Calu3 (cell line): ENCODE results near the gene MAP2. TPM values are rescaled to one million over a fixed set of nuclear protein-coding genes. Genes with fewer than 3 reads are reported as not detected.
"Not testable (repeated sequence)": the region's sequence is repeated elsewhere in the genome, so short reads cannot be mapped to it uniquely, and the experiment has no call there.

Experiments
- BruUV-seq: library from RNA; stranded (reverse); fragments of 400-500 nt; replicated peaks from 2 replicates; lab custom pipeline; 2021; lab: Mats Ljungman, UMichigan
- CTCF ChIA-PET: fragments of 300-600 bp; sonication (Branson Sonifier 250); formaldehyde crosslinking; loops from one replicate; lab custom pipeline; 2022; ENCODE audit warnings: antibody characterized with exemption; lab: Charles Lee
- DNase-seq: peaks from one replicate; pipeline ENCODE4 v3.0.0; 2022
- H3K27ac Mint-ChIP-seq: one replicate; pipeline ENCODE4 v1.8.0; 2022; ENCODE audit warnings: mixed read lengths; ENCODE audit not compliant: unreplicated experiment
- H3K27me3 Mint-ChIP-seq: one replicate; pipeline ENCODE4 v1.8.0; 2022; ENCODE audit warnings: mixed read lengths; ENCODE audit not compliant: unreplicated experiment
- H3K36me3 Mint-ChIP-seq: one replicate; pipeline ENCODE4 v1.8.0; 2022; ENCODE audit warnings: mild to moderate bottlenecking, moderate library complexity, mixed read lengths; ENCODE audit not compliant: insufficient read depth, unreplicated experiment
- H3K4me1 Mint-ChIP-seq: one replicate; pipeline ENCODE4 v1.8.0; 2022; ENCODE audit warnings: mild to moderate bottlenecking, low read depth, mixed read lengths; ENCODE audit not compliant: unreplicated experiment
- H3K4me3 Mint-ChIP-seq: one replicate; pipeline ENCODE4 v1.8.0; 2022; ENCODE audit warnings: mild to moderate bottlenecking, low read depth, moderate library complexity, mixed read lengths; ENCODE audit not compliant: unreplicated experiment
- H3K9me3 Mint-ChIP-seq: one replicate; pipeline ENCODE4 v1.8.0; 2022; ENCODE audit warnings: low read depth, mixed read lengths; ENCODE audit not compliant: unreplicated experiment
- intact Hi-C: fragments of 100-400 bp; cut with micrococcal nuclease; formaldehyde crosslinking; loops from one replicate; pipeline ENCODE4 v1.10.0; 2022; ENCODE audit not compliant: unreplicated experiment
- total RNA-seq: library from RNA; stranded (reverse); gene quantifications from 2 replicates; pipeline ENCODE4 v1.2.3, GENCODE V29; 2022
- TF ChIP-seq, protein P1 (sequence below): fragments of 200-600 bp; IDR thresholded peaks from one replicate; pipeline ENCODE4 v1.8.0; 2022; ENCODE audit warnings: antibody characterized with exemption; ENCODE audit not compliant: unreplicated experiment

Gene MAP2
- total RNA-seq, 1 experiment from 2014 or later, result 11.2 TPM

DNA sequence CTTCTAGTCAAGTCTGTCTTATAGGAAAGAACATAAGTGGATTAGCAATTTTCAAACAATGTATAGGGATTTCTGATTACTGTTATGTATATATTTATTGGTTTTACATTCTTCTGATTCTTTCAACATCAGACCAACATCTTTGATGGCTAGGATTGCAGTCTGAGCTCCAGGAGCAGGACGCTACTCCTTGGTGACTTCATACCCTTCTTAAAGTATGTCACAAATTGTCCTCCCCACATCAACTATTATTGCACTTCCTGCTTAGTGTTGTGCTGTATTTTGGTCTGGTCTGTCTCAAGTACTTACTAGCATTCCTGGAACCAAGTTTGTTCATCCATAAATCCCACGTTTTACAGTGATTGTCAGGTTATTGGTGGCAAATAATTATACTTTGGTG, 49.0 kb downstream of the MAP2 start:
- intact Hi-C loops, result loop anchor here (5.0 kb wide), 1 partner anchor 46 kb away; no protein-coding TSS in a partner anchor
- DNase-seq, result no peak
- Mint-ChIP-seq H3K27ac (no peak overlapping the region), H3K9me3 (no peaks in the 10 kb centered on the region), H3K36me3 (no peaks in the 10 kb centered on the region), H3K4me3 (no peak overlapping the region), H3K27me3 (no peaks in the 10 kb centered on the region), H3K4me1 (peaks cover 12% of the 10 kb centered on the region)
- TF ChIP-seq, protein P1, sequence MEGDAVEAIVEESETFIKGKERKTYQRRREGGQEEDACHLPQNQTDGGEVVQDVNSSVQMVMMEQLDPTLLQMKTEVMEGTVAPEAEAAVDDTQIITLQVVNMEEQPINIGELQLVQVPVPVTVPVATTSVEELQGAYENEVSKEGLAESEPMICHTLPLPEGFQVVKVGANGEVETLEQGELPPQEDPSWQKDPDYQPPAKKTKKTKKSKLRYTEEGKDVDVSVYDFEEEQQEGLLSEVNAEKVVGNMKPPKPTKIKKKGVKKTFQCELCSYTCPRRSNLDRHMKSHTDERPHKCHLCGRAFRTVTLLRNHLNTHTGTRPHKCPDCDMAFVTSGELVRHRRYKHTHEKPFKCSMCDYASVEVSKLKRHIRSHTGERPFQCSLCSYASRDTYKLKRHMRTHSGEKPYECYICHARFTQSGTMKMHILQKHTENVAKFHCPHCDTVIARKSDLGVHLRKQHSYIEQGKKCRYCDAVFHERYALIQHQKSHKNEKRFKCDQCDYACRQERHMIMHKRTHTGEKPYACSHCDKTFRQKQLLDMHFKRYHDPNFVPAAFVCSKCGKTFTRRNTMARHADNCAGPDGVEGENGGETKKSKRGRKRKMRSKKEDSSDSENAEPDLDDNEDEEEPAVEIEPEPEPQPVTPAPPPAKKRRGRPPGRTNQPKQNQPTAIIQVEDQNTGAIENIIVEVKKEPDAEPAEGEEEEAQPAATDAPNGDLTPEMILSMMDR, result no peak
- BruUV-seq, result no TSS peak
- CTCF ChIA-PET, result no interaction called here

DNA sequence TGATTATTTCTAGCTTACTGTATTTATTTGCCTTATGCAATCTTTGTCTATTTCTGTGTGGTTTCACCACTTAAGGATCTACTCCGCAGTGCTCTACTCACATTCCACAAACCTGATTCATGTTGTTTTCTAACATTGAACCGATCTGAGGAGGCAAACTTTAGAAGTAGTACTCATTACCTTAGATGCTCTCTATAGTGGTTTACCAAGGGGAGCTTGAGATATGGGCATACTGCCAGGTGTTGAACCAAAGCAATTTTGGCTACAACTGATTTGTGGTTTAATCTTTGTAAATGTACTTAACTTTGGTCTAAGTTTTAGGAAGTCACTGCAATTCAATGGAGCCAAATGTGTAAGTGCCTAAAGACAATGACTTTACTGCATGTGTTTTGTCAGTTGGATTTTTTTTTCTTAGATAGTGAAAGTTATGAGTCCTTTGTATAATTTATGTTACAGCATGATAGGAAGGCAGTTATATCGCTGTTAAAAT, 50.1 kb downstream of the MAP2 start:
- no peaks in the 10 kb centered on the region for H3K27me3 Mint-ChIP-seq
- CTCF ChIA-PET, result interaction anchor here (0.8 to 1.3 kb wide), 3 partner anchors 21 to 50 kb away, joined by 3 to 5 read pairs (median 5); partner anchors contain the start of gene MAP2
- H3K4me1 Mint-ChIP-seq, result peaks cover 12% of the 10 kb centered on the region
- peak; percentile 46 for DNase-seq
- BruUV-seq, result no TSS peak
- no peaks in the 10 kb centered on the region for H3K36me3 Mint-ChIP-seq
- peak overlapping the region; percentile 19 for H3K27ac Mint-ChIP-seq
- no peaks in the 10 kb centered on the region for H3K9me3 Mint-ChIP-seq
- intact Hi-C loops, result loop anchor here (5.0 kb wide), 1 partner anchor 47 kb away; no protein-coding TSS in a partner anchor
- no peak overlapping the region for H3K4me3 Mint-ChIP-seq
- TF ChIP-seq, protein P1, result no peak

DNA sequence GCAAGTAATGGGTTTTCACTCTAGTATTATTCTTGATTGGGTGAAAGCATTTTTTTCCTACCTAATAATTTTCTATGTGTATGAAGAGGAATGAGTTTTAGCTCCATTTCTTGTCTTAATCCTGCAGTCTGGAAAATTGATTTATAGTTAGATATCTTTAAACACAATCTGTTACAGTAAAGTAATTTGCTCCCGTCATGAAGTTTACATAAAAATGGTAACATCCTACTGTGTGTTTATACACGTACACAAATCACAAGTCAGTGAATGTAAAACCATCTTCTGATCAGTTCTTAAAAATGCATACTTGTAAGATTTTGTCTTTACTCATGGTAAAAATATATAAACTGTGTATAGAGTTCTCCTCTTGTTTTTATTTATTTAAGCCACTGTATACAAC, 51.1 kb downstream of the MAP2 start:
- no peak overlapping the region for H3K4me3 Mint-ChIP-seq

DNA sequence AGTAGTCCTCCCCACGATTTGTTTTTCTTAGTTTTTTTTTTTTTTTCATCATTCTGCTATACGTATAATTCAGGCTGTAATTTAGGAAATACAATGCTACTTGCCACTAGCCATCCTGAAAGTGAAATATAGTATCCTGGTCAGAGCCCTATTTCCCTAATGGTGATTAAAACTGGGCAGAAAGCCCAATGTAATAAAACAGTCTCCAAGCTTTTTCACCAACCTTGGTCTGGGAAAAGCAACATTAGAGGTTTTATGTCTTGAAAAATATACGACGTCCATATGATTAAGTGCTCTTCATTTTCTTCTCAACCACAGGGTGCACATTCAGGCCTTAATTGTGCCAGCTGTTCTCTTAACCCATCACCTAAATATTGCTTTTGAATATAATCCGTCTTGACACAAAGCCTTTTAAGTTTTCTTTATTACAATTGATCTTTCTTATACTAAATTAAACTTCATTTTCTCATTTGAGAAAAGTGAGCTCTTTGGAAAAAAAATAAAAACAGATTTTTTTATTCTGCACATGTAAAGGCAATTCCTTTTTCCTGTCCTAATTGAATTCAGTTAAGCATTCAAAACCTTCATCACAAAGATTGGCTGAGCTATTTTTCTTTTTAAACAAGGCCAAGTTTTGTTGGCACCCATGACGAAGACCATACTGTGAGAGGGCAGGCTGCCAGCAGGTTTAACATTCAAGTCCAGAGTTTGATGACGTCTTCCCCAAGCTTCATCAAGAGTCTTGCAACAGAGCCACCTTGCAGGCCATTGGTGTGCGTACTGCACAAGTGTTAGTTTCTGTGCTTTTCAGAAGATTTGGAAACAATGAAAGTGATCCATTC, 52.7 kb downstream of the MAP2 start:
- BruUV-seq, result no TSS peak
- TF ChIP-seq, protein P1, result no peak
- peaks cover 12% of the 10 kb centered on the region for H3K4me1 Mint-ChIP-seq
- H3K36me3 Mint-ChIP-seq, result no peaks in the 10 kb centered on the region
- intact Hi-C loops, result no loop called here
- H3K4me3 Mint-ChIP-seq, result no peak overlapping the region
- no peak overlapping the region for H3K27ac Mint-ChIP-seq
- no peak for DNase-seq
- peaks cover 3% of the 10 kb centered on the region for H3K9me3 Mint-ChIP-seq
- CTCF ChIA-PET, result no interaction called here
- no peaks in the 10 kb centered on the region for H3K27me3 Mint-ChIP-seq

More for the DNA sequence above, 51.1 kb downstream of the MAP2 start:
- Mint-ChIP-seq H3K4me1 (peaks cover 12% of the 10 kb centered on the region), H3K27me3 (no peaks in the 10 kb centered on the region), H3K27ac (no peak overlapping the region), H3K36me3 (no peaks in the 10 kb centered on the region), H3K9me3 (no peaks in the 10 kb centered on the region)
- BruUV-seq, result no TSS peak
- CTCF ChIA-PET, result no interaction called here
- DNase-seq, result no peak
- TF ChIP-seq, protein P1, result no peak
- intact Hi-C loops, result loop anchor here (5.0 kb wide), 1 partner anchor 48 kb away; no protein-coding TSS in a partner anchor

DNA sequence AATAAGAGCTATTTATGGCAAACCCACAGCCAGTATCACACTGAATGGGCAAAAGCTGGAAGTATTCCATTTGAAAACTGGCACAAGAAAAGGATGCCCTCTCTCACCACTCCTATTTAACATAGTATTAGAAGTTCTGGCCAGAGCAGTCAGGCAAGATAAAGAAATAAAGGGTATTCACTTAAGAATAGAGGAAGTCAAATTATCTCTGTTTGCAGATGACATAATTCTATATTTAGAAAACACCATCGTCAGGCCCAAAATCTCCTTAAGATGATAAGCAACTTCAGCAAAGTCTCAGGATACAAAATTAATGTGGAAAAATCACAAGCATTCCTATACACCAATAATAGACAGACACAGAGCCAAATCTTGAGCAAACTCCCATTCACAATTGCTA, 68.4 kb downstream of the MAP2 start:
- BruUV-seq, intact Hi-C loops, H3K4me3 Mint-ChIP-seq, H3K36me3 Mint-ChIP-seq, CTCF ChIA-PET, H3K27me3 Mint-ChIP-seq, DNase-seq, H3K27ac Mint-ChIP-seq: not testable (repeated sequence)
- peaks cover 18% of the 10 kb centered on the region for H3K9me3 Mint-ChIP-seq
- H3K4me1 Mint-ChIP-seq, result peaks cover 17% of the 10 kb centered on the region

DNA sequence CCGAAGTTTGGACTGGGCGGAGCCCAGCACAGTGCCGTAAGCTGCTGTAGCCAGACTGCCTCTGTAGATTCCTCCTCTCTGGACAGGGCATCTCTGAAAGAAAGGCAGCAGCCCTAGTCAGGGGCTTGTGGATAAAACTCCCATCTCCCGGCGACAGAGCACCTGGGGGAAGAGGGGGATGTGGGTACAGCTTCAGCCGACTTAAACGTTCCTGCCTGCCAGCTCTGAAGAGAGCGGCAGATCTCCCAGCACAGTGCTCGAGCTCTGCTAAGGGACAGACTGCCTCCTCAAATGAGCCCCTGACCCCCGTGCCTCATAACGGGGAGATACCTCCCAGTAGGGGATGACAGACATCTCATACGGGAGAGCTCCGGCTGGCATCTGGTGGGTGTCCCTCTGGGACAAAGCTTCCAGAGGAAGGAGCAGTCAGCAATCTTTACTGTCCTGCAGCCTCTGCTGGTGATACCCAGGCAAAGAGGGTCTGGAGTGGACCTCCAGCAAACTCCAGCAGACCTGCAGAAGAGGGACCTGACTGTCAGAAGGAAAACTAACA, 71.3 kb downstream of the MAP2 start:
- H3K27me3 Mint-ChIP-seq, BruUV-seq, H3K4me3 Mint-ChIP-seq, H3K36me3 Mint-ChIP-seq, intact Hi-C loops: not testable (repeated sequence)
- peaks cover 17% of the 10 kb centered on the region for H3K4me1 Mint-ChIP-seq
- DNase-seq, result peak; percentile 5
- CTCF ChIA-PET, result interaction anchor here (0.6 to 1.4 kb wide), 5 partner anchors 8 to 21 kb away, joined by 3 to 5 read pairs (median 3); no protein-coding TSS in a partner anchor
- H3K9me3 Mint-ChIP-seq, result peaks cover 14% of the 10 kb centered on the region
- H3K27ac Mint-ChIP-seq, result peak overlapping the region; percentile 74
